ENCODE measurements around the gene PLCB1.

Gene PLCB1

DNA sequence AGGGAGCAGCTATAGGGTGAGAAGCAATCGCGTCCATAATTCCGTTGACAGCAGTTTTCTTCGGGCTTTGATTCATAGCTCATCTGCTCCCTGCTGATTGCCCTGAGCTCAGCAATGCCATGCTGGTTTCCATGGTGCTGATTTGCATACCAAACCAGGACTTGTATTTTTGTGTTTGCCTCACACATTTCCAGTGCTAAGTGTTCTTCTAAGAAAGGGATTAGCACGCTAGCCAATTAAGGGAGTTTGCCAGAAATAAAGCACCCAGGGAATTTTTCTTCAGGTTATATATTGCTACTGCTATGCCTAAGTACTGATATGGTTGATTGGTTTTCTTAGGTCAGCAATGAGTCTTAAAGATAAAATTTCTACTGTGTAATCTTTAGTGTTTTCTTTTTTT, 177.6 kb downstream of the PLCB1 start:
- H3K9ac ChIP-seq: no peak overlapping the region
- H3K4me3 ChIP-seq (IDR thresholded peaks at IDR 0.05; ENCODE audit: insufficient read depth, low read depth, low read length): no peak overlapping the region
- H3K36me3 ChIP-seq (ENCODE audit: insufficient read depth): no peaks in the 10 kb centered on the region
- no peak overlapping the region for H3K4me2 ChIP-seq
- H3K79me2 ChIP-seq (ENCODE audit: insufficient read depth, low read depth): no peaks in the 10 kb centered on the region
- no peaks in the 10 kb centered on the region for H3K27me3 ChIP-seq (ENCODE audit: insufficient read depth, low read depth)
- no peak overlapping the region for H3K27ac ChIP-seq
- TF ChIP-seq, protein P1, sequence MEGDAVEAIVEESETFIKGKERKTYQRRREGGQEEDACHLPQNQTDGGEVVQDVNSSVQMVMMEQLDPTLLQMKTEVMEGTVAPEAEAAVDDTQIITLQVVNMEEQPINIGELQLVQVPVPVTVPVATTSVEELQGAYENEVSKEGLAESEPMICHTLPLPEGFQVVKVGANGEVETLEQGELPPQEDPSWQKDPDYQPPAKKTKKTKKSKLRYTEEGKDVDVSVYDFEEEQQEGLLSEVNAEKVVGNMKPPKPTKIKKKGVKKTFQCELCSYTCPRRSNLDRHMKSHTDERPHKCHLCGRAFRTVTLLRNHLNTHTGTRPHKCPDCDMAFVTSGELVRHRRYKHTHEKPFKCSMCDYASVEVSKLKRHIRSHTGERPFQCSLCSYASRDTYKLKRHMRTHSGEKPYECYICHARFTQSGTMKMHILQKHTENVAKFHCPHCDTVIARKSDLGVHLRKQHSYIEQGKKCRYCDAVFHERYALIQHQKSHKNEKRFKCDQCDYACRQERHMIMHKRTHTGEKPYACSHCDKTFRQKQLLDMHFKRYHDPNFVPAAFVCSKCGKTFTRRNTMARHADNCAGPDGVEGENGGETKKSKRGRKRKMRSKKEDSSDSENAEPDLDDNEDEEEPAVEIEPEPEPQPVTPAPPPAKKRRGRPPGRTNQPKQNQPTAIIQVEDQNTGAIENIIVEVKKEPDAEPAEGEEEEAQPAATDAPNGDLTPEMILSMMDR (conservative IDR thresholded peaks at IDR 0.05; ENCODE audit: low read depth, low read length): no peak
- H4K20me1 ChIP-seq (ENCODE audit: insufficient read depth): no peaks in the 10 kb centered on the region
- no peak overlapping the region for H2AFZ ChIP-seq (ENCODE audit: low read depth)
- peaks cover 5% of the 10 kb centered on the region for H3K4me1 ChIP-seq (ENCODE audit: low read depth, poor library complexity, severe bottlenecking)

DNA sequence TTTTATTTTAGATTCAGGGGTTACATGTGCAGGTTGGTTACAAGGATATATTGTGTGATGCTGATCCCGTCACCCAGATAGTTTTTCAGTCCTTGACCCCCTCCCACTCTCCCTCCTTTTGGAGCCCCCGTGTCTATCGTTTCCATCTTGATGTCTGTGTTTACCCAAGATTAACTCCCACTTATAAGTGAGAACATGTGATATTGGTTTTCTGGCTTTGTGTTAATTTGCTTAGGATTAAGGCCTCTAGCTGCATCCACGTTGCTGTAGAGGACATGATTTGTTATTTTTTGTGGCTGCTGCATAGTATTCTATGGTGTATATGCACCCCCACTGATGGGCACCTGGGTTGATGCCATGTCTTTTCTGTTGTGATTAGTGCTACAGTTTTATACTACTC, 178.6 kb downstream of the PLCB1 start:
- H3K4me2 ChIP-seq: no peak overlapping the region
- H3K27ac ChIP-seq: no peak overlapping the region
- TF ChIP-seq, protein P1 (conservative IDR thresholded peaks at IDR 0.05; ENCODE audit: low read depth, low read length): no peak
- no peaks in the 10 kb centered on the region for H3K27me3 ChIP-seq (ENCODE audit: insufficient read depth, low read depth)
- no peaks in the 10 kb centered on the region for H3K4me1 ChIP-seq (ENCODE audit: low read depth, poor library complexity, severe bottlenecking)
- no peaks in the 10 kb centered on the region for H4K20me1 ChIP-seq (ENCODE audit: insufficient read depth)
- no peaks in the 10 kb centered on the region for H3K36me3 ChIP-seq (ENCODE audit: insufficient read depth)
- H3K79me2 ChIP-seq (ENCODE audit: insufficient read depth, low read depth): no peaks in the 10 kb centered on the region
- H3K9ac ChIP-seq: no peak overlapping the region
- H2AFZ ChIP-seq (ENCODE audit: low read depth): no peak overlapping the region
- H3K4me3 ChIP-seq (IDR thresholded peaks at IDR 0.05; ENCODE audit: insufficient read depth, low read depth, low read length): no peak overlapping the region

DNA sequence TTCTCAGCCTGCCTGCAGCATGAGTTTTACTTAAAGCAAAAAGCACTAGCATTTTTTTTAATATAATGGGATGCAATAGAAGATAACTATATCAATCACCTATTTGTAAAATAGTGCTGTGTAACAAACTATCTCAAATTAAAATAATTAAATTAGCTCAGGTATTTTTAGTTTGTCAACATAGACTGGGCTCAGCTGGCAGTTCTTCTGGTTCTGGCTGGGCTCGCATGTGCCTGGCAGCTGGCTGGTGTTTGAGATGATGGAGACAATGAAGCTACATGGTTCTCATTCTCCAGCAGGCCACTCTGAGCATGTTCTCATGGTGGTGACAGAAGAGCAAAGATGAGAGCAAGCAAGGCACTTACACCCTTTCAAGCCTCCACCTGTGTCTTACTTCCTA, 181.0 kb downstream of the PLCB1 start:
- no peaks in the 10 kb centered on the region for H3K4me1 ChIP-seq (ENCODE audit: low read depth, poor library complexity, severe bottlenecking)
- H2AFZ ChIP-seq (ENCODE audit: low read depth): no peak overlapping the region
- no peak overlapping the region for H3K27ac ChIP-seq
- H4K20me1 ChIP-seq (ENCODE audit: insufficient read depth): no peaks in the 10 kb centered on the region
- H3K4me3 ChIP-seq (IDR thresholded peaks at IDR 0.05; ENCODE audit: insufficient read depth, low read depth, low read length): no peak overlapping the region
- H3K27me3 ChIP-seq (ENCODE audit: insufficient read depth, low read depth): no peaks in the 10 kb centered on the region
- H3K79me2 ChIP-seq (ENCODE audit: insufficient read depth, low read depth): no peaks in the 10 kb centered on the region
- no peak overlapping the region for H3K9ac ChIP-seq
- no peak overlapping the region for H3K4me2 ChIP-seq
- no peaks in the 10 kb centered on the region for H3K36me3 ChIP-seq (ENCODE audit: insufficient read depth)
- TF ChIP-seq, protein P1 (conservative IDR thresholded peaks at IDR 0.05; ENCODE audit: low read depth, low read length): no peak

DNA sequence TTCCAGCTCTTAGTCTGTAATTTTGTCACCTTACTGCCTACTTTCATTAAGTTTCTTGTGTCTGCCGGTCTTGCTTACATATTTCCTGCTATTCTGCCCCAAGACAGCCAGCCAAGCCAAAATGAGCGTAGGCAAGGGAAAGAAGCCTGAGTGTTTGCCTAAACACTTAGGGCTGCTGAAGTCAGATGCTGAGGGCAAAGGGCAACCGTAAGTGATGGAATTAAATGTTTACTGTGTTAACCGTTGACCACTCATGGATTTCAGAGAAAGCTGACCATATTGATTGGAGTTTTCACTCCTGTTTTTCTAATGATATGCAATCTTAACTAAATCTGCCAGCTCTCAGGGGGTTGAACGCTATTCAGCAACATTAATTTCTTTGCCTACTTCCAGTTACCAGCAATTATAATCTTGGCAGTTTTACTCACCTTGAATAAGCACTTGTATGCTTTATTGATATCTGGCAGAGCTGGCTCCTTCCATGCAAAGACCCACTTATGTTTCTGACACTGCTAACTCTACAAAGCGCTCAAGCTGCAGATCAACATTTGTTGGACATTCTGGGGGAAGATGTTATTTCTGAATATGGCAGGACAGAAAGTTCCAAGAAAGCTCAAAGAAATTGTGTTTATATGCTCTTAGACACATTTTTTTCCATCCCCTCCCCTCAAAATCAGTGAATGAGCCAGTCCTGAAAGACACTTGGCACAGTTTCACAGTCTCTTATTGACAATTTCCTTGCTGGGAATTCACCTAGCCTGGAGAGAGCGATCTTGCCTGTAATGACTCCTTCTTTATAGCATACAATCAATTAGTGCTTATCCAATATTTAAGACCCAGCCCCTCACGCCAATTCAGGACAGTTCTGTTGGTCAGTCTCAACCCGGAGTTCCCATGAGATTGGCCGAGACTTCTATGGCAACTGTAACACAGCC, 183.8 kb downstream of the PLCB1 start:
- no peak overlapping the region for H3K4me2 ChIP-seq
- no peaks in the 10 kb centered on the region for H3K4me1 ChIP-seq (ENCODE audit: low read depth, poor library complexity, severe bottlenecking)
- H3K27ac ChIP-seq: no peak overlapping the region
- TF ChIP-seq, protein P1 (conservative IDR thresholded peaks at IDR 0.05; ENCODE audit: low read depth, low read length): no peak
- no peaks in the 10 kb centered on the region for H3K36me3 ChIP-seq (ENCODE audit: insufficient read depth)
- no peaks in the 10 kb centered on the region for H3K79me2 ChIP-seq (ENCODE audit: insufficient read depth, low read depth)
- no peaks in the 10 kb centered on the region for H4K20me1 ChIP-seq (ENCODE audit: insufficient read depth)
- H3K4me3 ChIP-seq (IDR thresholded peaks at IDR 0.05; ENCODE audit: insufficient read depth, low read depth, low read length): no peak overlapping the region
- no peaks in the 10 kb centered on the region for H3K27me3 ChIP-seq (ENCODE audit: insufficient read depth, low read depth)
- H3K9ac ChIP-seq: no peak overlapping the region
- no peak overlapping the region for H2AFZ ChIP-seq (ENCODE audit: low read depth)

Data from KMS-11 (cell line).